NCI-H2081 (cell line): Measurements from ENCODE around the gene ZNF280A.
"Not testable (repeated sequence)": the region's sequence is repeated elsewhere in the genome, so short reads cannot be mapped to it uniquely, and the experiment has no call there.

Source experiments
- DNase-seq, 2 experiments: peaks; one replicate each; lab custom pipeline; 2025; lab: John Stamatoyannopoulos, UW

ZNF280A gene

DNA sequence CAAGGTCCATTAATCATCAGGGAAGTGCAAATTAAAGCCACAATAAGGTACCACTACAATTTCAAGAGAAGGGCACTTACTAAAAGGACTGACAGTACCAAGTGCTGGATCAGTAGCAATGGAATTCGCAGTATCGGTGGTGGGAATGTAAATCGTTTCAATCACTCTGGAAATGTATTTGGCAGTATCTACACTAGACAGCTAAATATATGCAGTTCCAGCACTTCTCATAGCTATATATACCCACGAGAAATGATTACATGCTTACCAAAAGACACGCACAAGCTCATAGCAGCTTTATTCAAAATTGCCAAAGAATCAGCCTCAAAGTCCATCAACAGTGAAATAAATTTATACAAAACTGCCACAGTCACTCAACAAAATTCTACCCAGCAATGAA lies 7.1 kb downstream of the ZNF280A start:
- no peak for DNase-seq

DNA sequence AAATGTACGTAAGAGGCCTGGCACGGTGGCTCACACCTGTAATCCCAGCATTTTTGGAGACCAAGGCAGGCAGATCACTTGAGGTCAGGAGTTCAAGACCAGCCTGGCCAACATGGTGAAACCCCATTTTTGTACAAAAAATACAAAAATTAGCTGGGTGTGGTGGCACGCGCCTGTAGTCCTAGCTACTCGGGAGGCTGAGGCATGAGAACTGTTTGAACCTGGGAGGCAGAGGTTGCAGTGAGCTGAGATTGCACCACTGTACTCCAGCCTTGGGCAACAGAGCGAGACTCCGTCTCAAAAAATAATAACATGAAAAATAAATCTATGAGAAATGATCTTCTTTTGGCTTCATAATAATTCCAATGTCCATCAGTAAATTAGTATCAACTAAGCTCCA lies 9.2 kb downstream of the ZNF280A start:
- not testable (repeated sequence) for DNase-seq

- DNase-seq: not testable (repeated sequence)
Measured at GRCh38 chr22:22509912-22510311, 10.2 kb downstream of the ZNF280A start.

GRCh38 chr22:22508274-22509176 lies 11.5 kb downstream of the ZNF280A start, which contains the start of gene ZNF280B:
Gene ZNF280B, minus strand, starts transcription at chr22:22508742. Its CDS starts 19,344 bp downstream, at chr22:22489398.
- peak; percentile 79 to 84 for DNase-seq

GRCh38 chr22:22507743-22508273 lies 12.3 kb downstream of the ZNF280A start:
- DNase-seq: no peak

DNA sequence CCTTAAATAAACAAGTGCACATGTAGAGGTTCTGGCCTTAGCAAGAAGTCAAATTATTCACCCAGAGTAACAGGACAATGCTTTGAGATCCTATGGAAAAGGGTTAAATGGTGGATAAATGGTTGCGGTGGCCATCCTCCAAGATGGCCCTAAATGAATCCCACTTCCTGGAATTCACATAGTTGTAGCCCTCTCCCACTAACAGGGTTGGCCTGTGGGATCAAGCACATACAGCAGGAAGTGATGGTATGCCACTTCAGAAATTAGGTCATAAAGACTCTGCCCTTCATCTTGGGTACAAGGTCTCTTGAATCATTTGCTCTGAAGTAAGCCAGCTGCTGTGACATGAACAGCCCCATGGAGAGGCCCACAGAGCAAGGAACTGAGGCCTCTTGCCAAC lies 13.3 kb downstream of the ZNF280A start:
- no peak for DNase-seq

DNA sequence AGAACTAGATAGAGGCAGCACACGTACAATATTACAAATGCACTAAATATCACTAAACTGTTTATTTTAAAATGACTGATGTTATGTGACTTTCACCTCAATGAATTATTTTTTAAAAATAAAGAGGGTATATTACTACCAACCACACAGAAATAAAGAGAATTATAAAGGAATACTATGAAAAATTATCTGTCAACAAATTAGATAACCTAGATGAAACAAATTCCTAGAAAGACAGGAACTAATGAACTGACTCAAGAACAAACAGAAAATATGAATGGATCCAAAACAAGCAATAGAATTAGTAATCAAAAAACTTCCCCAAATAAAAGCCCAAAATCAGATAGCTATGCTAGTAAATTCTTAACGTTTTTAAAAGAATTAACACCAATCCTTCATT lies 21.8 kb downstream of the ZNF280A start:
- DNase-seq: no peak

GRCh38 chr22:22491589-22491988 lies 28.5 kb downstream of the ZNF280A start:
- DNase-seq: not testable (repeated sequence)

DNA sequence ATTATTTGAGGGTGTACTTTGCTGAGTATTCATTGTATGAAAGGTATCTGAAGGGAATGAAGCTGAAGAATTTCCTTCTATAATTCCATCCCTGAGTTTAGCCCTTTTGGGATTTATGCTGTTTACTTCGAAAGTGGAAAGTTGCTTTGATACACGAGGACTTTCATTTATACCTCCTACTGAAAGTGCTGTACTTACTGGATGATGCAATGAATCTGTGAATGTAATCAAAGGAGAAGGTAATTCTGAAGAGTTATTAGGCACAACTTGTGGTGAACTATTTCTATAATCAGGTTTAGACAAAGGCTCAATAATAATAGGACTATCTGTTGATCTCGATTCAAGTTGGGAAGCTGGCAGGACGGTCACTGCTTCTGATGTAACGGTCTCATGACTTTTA lies 31.3 kb downstream of the ZNF280A start:
- no peak for DNase-seq

DNA sequence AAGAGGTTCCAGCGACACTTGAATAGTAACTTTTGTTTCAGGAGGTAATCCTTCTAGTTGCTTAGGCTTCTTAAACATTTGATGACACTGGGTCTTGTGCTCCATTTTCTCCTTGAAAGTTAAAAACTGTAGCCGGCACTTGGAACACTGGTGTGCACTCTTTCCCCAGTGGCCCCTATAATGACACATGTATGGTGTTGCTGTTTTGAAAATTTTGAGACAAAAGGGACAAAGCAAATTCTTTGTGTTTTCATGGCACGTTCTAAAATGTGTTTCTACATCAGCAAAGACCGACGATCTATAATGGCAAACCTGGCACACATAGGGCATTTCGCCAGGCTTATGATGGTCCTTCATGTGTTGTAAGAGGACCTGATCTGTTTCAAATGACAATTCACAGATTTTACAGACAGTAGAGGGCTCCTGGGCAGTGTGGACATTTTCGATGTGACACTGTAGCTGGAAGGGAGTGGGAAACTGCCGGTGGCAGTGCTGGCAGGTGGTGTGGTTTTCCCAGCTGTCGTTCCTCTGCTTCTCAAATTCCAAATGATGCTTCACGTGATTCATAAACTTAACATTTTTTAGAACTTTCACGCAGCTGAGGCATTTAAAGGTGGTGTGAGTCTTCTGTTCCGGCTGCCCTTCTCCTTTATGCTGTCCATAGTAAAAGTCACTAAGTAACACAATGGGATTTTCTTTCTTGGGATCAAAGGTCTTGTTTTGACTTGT lies 32.0 kb downstream of the ZNF280A start:
- DNase-seq: no peak

DNA sequence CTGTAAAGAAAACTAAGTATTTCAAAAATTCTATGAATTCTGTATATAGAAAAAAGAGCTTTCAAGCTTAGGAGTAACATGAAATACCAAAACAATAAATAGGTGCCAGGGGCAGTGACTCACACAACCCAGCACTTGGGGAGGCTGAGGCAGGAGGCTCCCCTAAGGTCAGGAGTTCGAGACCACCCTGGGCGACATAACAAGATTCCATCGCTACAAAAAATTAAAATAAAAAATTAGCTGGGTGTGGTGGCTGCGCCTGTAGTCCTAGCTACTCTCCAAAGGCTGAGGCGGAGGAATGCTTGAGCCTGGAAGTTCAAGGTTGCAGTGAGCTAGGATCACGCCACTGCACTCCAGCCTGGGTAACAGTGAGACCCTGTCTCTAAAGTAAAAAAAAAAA lies 33.0 kb downstream of the ZNF280A start:
- no peak for DNase-seq

DNA sequence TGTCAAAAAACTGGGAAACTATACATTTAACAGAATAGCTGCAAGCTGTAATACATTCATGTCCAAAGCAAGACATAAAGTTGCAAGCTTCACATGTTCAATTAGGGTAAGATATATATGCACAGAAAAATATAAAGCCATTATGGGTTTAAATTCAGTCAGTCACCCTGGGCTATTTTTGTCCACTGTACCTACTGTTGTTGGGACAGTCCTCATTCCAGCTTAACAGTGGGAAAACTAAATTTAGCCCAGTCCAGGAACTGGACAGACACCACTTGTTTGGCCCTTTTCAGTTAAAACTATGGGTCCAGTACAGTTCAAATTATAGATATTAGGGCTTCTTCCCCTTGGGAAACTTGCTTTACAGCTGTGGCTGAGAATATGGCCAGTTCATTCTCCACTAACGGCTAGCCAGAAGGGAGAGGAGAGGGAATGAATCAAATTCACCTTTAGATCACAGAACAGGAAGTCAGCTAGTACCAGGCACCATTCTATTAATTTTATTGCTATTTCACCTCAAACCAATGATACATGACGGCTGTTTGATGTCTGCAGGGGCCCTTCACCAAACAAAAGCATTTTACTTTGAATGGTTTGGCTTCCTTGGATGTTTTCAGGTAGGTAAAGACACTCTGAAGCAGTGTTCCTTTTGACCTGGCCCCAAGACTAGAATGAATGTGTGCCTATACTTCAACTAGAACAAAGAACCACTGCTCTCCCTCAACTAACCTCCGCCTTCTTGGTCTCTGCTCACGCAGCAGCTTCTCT lies 33.8 kb downstream of the ZNF280A start:
- no peak for DNase-seq

GRCh38 chr22:22485524-22485923 lies 34.5 kb downstream of the ZNF280A start:
- DNase-seq: no peak

DNA sequence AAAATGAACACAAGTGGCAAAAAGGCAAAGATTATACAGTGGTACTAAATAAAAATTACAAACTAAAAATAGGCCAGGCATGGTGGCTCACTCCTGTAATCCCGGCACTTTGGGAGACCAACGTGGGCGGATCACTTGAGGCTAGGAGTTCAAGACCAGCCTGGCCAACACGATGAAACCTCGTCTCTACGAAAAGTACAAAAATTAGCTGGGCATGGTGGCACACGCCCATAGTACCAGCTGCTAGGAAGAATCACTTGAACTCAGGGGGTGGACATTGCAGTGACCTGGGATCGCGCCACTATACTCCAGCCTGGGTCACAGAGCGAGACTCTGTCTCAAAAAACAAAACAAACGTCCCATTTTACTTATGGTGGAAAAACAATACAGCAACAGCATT lies 36.0 kb downstream of the ZNF280A start:
- DNase-seq: no peak

- DNase-seq: no peak
Measured at GRCh38 chr22:22480940-22481339, 39.1 kb downstream of the ZNF280A start.

- no peak for DNase-seq
Measured at GRCh38 chr22:22479999-22480532, 40.0 kb downstream of the ZNF280A start.

DNA sequence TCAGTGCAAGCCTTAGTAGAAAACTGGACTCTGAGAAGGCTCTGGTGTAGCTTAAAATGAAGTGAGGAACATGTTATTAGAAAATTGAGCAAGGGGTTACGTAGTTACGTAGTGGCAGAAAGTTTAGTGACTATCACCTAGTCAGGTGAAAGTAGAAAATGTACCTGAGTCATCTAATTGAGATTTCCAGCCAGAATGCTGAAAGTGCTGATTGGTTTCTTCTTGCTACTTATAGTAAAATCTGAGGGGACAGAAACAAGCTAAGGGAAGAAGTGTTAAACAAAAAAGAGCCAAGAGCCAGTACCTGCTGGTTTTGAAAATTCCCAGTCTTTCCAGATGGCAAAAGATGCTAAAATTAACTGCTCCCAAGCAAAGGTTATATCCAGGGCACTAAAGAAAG lies 41.0 kb downstream of the ZNF280A start:
- DNase-seq: no peak

DNA sequence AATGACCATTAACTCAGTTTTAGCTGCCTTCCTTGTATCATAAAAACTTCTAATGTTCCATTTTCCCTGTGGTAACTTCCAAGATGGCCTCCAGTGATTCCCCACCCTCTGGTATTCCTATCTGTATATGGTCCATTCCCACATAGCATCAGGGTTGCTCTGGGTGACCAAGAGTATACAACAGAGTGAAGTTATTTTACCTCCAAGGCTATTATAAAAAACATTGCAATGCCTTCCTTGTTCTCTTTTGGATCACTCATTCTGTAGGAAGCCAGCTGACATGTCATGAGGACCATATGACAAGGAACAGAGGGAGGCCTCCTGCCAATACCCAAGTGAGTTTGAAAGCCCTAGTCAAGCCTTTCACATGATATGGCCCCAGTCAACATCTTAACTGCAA lies 41.6 kb downstream of the ZNF280A start:
- DNase-seq: no peak

GRCh38 chr22:22474733-22475132 lies 45.3 kb downstream of the ZNF280A start:
- no peak for DNase-seq

GRCh38 chr22:22471104-22471503 lies 49.0 kb downstream of the ZNF280A start:
- DNase-seq: not testable (repeated sequence)

DNA sequence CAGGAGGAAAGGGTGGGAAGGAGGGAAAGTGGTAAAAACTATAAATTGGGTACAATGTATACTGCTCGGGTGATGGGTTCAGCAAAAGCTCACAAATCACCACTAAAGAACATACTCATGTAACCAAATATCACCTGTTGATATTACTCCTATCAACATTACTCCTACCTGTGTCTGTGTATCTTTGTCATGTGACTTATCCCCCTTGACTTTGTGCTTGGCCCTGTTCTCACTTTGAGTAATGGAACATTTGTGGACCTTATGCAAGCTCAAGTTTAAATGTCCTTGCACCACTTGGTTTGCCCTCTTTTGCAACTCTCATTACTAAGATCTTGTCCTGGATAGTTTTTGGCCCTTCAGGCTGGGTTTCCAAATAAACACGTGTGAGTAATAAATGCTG lies 50.5 kb downstream of the ZNF280A start:
- DNase-seq: no peak
